ELR (cell line): ENCODE measurements around the gene PORCN.
A peak's percentile ranks its signal among the peaks of the same experiment; 100 is the strongest.

ENCODE experiments used
- DNase-seq: peaks from one replicate; pipeline ENCODE4 v3.0.0-alpha.2; 2015; ENCODE audit warnings: low read depth

Gene PORCN

DNA sequence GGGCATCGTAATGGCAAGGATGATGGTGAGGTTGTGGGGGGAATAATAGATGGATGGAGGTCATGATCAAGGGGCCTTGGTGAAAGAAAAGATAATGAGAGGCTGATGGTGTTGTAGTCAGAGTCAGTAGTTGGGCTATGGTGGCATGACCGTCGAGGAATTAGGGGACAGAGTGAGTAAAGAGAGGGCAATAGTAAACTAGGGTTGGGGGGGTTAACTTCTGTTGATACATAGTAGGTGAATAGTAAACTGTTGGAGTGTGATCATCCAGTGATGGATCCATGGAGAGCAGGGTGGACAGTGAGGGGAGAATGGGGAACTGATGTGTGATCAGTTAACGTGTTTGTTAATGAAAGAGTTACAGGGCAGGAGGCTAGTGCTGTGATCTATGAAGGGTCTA, 31.9 kb upstream of the PORCN start:
- no peak for DNase-seq

- DNase-seq = no peak
These were observed 30.6 kb upstream of the PORCN start for GRCh38 chrX:48477960-48478755.

DNA sequence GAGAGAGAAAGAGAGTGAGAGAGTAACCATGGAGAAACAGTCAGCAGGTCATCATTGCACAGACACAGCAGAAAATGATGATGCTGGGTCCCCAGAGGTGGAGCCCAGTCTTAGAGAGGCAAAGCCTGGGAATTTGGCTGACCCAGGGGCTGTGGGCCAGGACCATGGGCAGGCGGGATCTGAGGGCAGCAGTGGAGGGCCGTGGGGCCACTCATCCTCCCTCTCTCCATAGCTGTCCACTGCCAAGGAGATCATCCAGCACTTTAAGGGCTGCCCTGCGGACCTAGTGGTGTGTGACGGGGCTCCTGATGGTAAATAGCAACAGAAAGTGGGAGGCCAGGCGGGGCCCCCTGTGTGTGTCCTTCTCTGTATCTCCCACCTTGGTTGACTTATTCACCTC, 30.0 kb upstream of the PORCN start:
- DNase-seq = no peak

GRCh38 chrX:48480142-48480541, 28.6 kb upstream of the PORCN start:
- DNase-seq = no peak

GRCh38 chrX:48480583-48480982, 28.2 kb upstream of the PORCN start:
- DNase-seq = no peak

DNA sequence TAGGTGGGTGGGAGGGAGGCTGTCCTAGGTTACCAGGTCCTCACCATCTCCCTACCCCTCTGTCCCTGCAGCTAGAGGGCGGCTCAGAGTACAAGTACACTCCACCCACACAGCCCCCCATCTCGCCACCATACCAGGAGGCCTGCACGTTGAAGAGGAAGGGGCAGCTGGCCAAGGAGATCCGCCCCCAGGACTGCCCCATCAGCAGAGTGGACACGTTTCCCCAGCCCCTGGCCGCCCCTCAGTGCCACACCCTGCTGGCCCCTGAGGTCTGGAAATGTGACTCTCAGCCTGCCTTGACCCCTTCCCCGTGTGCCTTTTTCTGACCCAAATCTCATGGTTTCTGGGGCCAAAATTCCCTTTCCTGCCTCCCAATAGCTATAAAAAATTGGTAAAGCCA, 26.3 kb upstream of the PORCN start:
- DNase-seq = no peak

DNA sequence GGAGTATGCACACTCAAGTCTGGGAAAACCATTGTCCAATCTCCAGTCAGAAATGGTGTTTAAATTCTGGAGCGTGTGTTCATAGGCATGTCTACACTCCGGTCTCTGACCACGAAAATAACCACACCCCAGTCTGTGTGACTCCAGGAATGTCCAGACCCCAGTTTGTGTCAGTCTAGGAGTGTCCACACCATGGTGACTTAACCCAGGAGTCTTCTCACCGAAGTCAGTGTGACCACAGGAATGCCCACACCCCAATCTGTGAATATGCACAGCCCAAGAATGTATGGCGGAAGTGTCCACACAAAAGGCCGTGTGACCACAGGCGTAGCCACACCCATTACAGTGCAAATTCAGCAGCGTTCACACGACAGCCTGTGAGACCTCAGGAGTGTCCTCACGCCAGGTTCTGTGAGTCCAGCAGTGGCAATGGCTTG, 21.4 kb upstream of the PORCN start:
- peak; percentile 95 for DNase-seq

DNA sequence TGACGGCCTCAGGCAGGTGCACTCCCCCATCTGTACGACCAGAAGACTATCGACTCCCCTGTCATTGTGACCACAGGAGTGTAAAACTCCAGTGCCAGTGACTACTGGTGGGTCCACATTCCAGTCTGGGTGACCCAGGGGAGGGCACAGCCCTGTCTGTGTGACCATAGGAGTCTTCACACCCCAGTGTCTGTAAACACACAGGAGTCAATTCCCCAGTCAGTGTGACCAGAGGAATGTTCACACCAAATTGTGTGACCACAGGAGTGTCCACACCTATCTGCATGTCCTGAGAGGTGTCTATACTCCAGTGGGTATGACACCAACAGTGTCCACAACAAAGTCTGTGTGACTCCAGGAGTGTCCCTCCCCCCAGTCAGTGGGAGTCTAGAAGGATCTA, 20.8 kb upstream of the PORCN start:
- no peak for DNase-seq

DNA sequence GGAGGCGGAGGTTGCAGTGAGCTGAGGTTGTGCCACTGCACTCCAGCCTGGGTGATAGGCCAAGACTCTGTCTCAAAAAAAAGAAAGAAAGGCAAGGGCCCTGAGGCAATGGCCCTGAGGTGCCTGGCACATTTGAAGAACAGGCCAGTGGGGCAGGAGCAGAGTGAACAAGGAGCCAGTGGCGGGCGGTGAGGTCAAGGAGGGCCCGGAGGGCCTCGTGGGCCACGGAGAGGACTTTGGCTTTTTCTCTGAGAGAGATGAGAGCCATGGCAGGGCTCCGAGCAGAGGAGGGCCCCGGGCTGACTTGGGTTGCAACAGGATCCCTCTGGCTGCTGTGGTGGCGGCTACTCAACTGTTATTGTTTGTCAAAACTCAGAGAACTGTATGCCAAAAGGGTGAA, 19.5 kb upstream of the PORCN start:
- DNase-seq = no peak

DNA sequence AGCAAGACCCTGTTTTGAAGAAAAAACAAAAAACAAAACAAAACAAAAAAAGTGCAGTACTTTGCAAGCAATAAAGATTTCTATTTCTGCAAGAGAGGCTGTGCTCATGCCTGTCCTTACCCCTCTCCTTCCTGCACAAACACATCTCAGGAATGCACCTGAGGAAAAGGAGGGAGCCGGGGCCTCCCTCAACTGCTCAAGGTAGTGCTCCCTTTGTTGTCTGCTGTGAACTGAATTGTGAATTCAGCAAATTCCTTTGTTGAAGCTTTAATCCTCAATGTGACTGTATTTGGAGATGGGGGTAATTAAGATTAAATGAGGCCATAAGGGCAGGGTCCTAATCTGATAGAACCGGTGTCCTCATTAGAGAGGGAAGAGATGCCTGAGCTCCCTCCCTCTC, 18.9 kb upstream of the PORCN start:
- no peak for DNase-seq

DNA sequence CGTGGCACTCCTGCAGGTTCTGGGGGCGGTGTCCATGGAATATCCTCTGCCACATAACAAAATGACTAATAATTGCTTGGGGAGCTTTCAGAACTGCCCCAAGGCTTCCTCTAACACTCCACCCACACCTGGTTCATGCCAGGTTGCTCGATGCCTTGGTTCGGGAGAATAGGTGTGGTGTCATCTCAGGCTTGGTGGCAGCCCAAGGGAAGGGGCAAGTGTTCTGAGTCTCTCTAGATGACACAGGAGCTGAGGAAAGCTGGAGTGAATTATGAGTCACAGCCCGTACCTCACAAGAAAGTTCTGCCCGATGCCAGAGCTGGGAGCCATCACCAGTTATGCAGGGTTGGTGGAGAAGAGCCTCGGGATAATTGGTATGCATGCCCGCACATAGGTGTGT, 18.1 kb upstream of the PORCN start:
- peak; percentile 68 for DNase-seq

GRCh38 chrX:48491809-48492208, 17.0 kb upstream of the PORCN start:
- DNase-seq = no peak

DNA sequence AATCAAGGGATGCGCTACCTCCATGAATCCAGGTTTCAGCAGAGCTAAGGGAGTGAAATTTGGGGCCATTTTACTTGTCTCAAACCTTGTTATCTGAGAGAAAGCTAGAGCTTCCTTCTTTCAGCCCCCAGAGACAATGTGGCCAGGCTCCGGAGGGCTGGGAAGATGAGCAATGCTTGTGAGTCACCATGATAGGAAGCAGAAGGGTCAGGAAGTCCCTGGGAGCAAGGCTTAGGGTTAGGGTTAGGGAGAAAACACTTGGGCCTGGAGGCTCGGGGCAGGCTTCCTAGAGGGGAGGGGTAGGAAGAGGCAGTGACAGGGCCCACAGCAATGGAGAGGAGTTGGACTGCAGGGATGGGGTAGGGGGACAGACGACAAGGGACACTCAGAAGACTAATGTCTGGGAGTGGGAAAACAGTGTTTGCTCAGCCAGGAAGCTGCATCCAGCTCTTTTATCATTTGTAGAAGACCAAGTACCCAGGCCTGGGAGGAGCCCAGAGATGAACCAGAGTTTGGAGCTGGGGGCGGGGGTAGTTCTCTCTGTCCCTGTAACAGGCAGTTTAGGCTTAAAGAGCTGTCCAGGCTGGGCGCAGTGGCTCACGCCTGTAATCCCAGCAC, 16.4 kb upstream of the PORCN start:
- DNase-seq = peak; percentile 71

- DNase-seq = peak; percentile 60
These were observed 14.9 kb upstream of the PORCN start for GRCh38 chrX:48493890-48494364.

DNA sequence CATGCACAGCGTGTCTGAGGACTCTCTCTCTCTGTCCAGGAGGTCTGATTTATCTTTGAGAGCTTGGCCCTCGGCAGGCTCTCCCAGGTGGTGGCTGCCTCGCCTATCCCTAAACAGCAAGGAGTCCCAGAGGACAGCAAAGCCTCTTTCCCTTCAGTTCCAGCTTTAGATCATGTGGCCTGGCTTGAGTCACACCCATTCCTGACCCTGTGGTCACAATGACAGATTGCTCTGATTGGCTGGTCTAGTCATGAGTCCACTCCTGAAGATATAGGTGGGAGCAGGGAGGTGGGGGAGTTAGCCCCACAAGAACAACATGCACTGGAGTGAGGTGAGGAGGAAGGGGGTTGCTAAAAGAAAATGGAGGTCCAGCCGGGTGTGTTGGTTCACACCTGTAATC, 12.1 kb upstream of the PORCN start:
- peak; percentile 52 for DNase-seq

GRCh38 chrX:48497871-48498270, 10.9 kb upstream of the PORCN start:
- no peak for DNase-seq

GRCh38 chrX:48498374-48498809, 10.4 kb upstream of the PORCN start:
- DNase-seq = peak; percentile 90

GRCh38 chrX:48504261-48504660, 4.5 kb upstream of the PORCN start:
- no peak for DNase-seq

- DNase-seq = no peak
These were observed 3.3 kb upstream of the PORCN start for GRCh38 chrX:48505481-48505880.

DNA sequence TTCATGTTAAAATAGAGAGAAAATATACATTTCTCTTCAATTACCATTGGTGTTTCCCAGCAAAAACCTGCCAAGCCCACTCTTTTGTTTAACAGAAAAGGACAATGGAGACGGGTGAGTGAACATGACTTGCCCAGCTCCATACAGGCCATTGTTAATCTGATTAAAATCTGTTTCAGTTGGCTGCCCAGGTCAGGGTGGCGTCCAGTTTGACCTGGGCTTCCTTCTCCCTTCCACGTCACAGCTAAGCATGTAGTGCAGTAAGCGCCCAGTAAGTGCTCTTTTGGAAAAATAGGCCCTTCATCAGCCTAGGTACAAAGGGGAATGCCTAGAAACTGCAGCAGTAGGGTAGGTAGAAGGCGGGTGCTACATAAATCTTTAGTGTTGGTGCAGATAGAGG, 1.5 kb upstream of the PORCN start:
- no peak for DNase-seq

- DNase-seq = no peak
These were observed 426 bp downstream of the PORCN start for GRCh38 chrX:48509245-48509590.

- no peak for DNase-seq
These were observed 827 bp downstream of the PORCN start for GRCh38 chrX:48509619-48510018.

GRCh38 chrX:48511560-48511959, 2.8 kb downstream of the PORCN start:
- DNase-seq = peak; percentile 38
